ENCODE measurements around the gene NR3C2. TPM values are rescaled to one million over a fixed set of nuclear protein-coding genes. Genes with fewer than 3 reads are reported as not detected.
"Not testable (repeated sequence)": the region's sequence is repeated elsewhere in the genome, so short reads cannot be mapped to it uniquely, and the experiment has no call there.

NR3C2 gene
- polyA plus RNA-seq, 1 of the 3 experiments (the other 2 are of a cell fraction) = 0.02 TPM

GRCh38 chr4:148192526-148192925 is 249.7 kb downstream of the NR3C2 start:
- Histone ChIP-seq H3K36me3 (replicated peaks in 1 of 2; ENCODE audit: control insufficient read depth in 1 of 2, insufficient read depth in 2 of 2, low read length in 1 of 2) (no peaks in the 10 kb centered on the region), H3K9ac (no peak overlapping the region), H3K4me1 (ENCODE audit: control insufficient read depth in 1 of 2, insufficient read depth in 2 of 2, low read depth in 1 of 2, low read length in 1 of 2) (no peaks in the 10 kb centered on the region), H3K79me2 (ENCODE audit: insufficient read depth) (no peaks in the 10 kb centered on the region), H3K27ac (ENCODE audit: low read depth in 2 of 2, low read length in 1 of 2) (no peak overlapping the region), H4K20me1 (ENCODE audit: insufficient read depth) (no peaks in the 10 kb centered on the region), H3F3A (replicated peaks; ENCODE audit: insufficient read depth) (no peaks in the 10 kb centered on the region), H3K4me2 (no peak overlapping the region), H3K9me3 (no peaks in the 10 kb centered on the region), H3K27me3 (ENCODE audit: insufficient read depth) (no peaks in the 10 kb centered on the region), H3K4me3 (ENCODE audit: low read depth in 2 of 2, low read length in 1 of 2) (no peak overlapping the region), H3K9me2 (no peaks in the 10 kb centered on the region), H2AFZ (ENCODE audit: low read depth) (no peak overlapping the region)
- no peak for TF ChIP-seq EZH2phosphoT487 (IDR thresholded peaks at IDR 0.05; ENCODE audit: borderline replicate concordance, low read depth)
- TF ChIP-seq USF1 (IDR thresholded peaks at IDR 0.05; ENCODE audit: borderline replicate concordance, low read depth) = no peak
- no peak for TF ChIP-seq POLR2AphosphoS5 (IDR thresholded peaks at IDR 0.05; ENCODE audit: low read depth, low read length)
- TF ChIP-seq IRF3 (IDR thresholded peaks at IDR 0.05; ENCODE audit: low read depth, low read length) = no peak
- TF ChIP-seq TCF12 (IDR thresholded peaks at IDR 0.05) = no peak
- no peak for TF ChIP-seq MAX (IDR thresholded peaks at IDR 0.05; ENCODE audit: low read depth)
- no peak for TF ChIP-seq USF2 (IDR thresholded peaks at IDR 0.05; ENCODE audit: borderline replicate concordance, low read depth, low read length)
- TF ChIP-seq SIN3A (IDR thresholded peaks at IDR 0.05; ENCODE audit: borderline replicate concordance, low read depth, low read length) = no peak
- no peak for TF ChIP-seq RAD21 (IDR thresholded peaks at IDR 0.05; ENCODE audit: low read length)
- TF ChIP-seq RCOR1 (IDR thresholded peaks at IDR 0.05; ENCODE audit: low read length) = no peak
- TF ChIP-seq TAF1 (IDR thresholded peaks at IDR 0.05; ENCODE audit: borderline replicate concordance, low read depth, low read length) = no peak
- ChIA-PET CTCF (no interaction called here), POLR2A (no interaction called here)
- DNase-seq = no peak
- 29% methylated on average over 3 of the region's 3 CpGs for WGBS (ENCODE audit: low lambda C conversion rate)

- H3K79me2 ChIP-seq (ENCODE audit: insufficient read depth); H3K9ac ChIP-seq; H4K20me1 ChIP-seq (ENCODE audit: insufficient read depth); H3K4me2 ChIP-seq; H3K27ac ChIP-seq (ENCODE audit: low read depth in 2 of 2, low read length in 1 of 2); H3K4me3 ChIP-seq (ENCODE audit: low read depth in 2 of 2, low read length in 1 of 2); H3K4me1 ChIP-seq (ENCODE audit: control insufficient read depth in 1 of 2, insufficient read depth in 2 of 2, low read depth in 1 of 2, low read length in 1 of 2); POLR2A ChIA-PET; H3K9me3 ChIP-seq; H3K9me2 ChIP-seq; DNase-seq; H3K36me3 ChIP-seq (replicated peaks in 1 of 2; ENCODE audit: control insufficient read depth in 1 of 2, insufficient read depth in 2 of 2, low read length in 1 of 2); H3F3A ChIP-seq (replicated peaks; ENCODE audit: insufficient read depth); H3K27me3 ChIP-seq (ENCODE audit: insufficient read depth); H2AFZ ChIP-seq (ENCODE audit: low read depth); CTCF ChIA-PET: not testable (repeated sequence)
- WGBS (ENCODE audit: low lambda C conversion rate) = 30% methylated on average over 5 of the region's 5 CpGs
These were observed 254.6 kb downstream of the NR3C2 start for GRCh38 chr4:148187454-148188222.

All from SK-N-SH (cell line).